Measurements from ENCODE around the gene FREM2. TPM values are rescaled to one million over a fixed set of nuclear protein-coding genes. Genes with fewer than 3 reads are reported as not detected.
A peak's percentile ranks its signal among the peaks of the same experiment; 100 is the strongest.

FREM2 gene
- total and polyA plus RNA-seq, 4 donors, result 1.6 to 58.3 (median 9.4) TPM

DNA sequence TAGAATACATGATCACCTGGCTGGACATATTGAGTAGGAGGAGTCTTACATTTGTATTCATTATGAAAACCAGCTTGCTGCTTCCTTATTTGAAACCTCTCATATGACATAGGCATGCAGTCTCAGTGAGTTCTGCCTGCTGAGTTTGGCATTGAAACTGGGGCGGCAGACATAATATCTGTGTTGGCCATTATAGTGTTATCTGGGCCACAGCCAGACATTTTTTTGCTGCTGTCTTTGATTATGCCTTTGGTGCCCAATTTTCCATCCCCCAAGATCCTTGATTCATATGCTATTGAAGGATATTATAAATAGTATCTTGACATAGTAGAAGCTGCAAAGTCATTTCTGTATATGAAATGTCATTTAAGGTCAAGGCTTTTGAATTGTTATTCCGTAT, 15.8 kb downstream of the FREM2 start:
- H3K27ac ChIP-seq (ENCODE audit: low read depth in 1 of 2, low read length in 1 of 2), result no peak overlapping the region
- DNase-seq, result peak in 1 of 3 donors; percentile 16
- H3K9me3 ChIP-seq (ENCODE audit: control insufficient read depth in 4 of 4, insufficient read depth in 3 of 4, low read length in 3 of 4), result no peaks in the 10 kb centered on the region
- H3K36me3 ChIP-seq (ENCODE audit: control insufficient read depth in 4 of 4, insufficient read depth in 4 of 4, low read length in 4 of 4), result no peaks in the 10 kb centered on the region
- TF ChIP-seq, protein P1, sequence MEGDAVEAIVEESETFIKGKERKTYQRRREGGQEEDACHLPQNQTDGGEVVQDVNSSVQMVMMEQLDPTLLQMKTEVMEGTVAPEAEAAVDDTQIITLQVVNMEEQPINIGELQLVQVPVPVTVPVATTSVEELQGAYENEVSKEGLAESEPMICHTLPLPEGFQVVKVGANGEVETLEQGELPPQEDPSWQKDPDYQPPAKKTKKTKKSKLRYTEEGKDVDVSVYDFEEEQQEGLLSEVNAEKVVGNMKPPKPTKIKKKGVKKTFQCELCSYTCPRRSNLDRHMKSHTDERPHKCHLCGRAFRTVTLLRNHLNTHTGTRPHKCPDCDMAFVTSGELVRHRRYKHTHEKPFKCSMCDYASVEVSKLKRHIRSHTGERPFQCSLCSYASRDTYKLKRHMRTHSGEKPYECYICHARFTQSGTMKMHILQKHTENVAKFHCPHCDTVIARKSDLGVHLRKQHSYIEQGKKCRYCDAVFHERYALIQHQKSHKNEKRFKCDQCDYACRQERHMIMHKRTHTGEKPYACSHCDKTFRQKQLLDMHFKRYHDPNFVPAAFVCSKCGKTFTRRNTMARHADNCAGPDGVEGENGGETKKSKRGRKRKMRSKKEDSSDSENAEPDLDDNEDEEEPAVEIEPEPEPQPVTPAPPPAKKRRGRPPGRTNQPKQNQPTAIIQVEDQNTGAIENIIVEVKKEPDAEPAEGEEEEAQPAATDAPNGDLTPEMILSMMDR (IDR thresholded peaks at IDR 0.05; ENCODE audit: control extremely low read depth, extremely low read depth), result no peak
- H3K27me3 ChIP-seq (ENCODE audit: control insufficient read depth in 3 of 3, insufficient read depth in 3 of 3, low read length in 2 of 3), result no peaks in the 10 kb centered on the region
- no peak for ATAC-seq (ENCODE audit: insufficient read depth, low FRiP score)
- H3K4me1 ChIP-seq (ENCODE audit: control insufficient read depth in 5 of 5, insufficient read depth in 5 of 5, low read length in 5 of 5), result peaks cover 0 to 9% (median 4%) of the 10 kb centered on the region in 5 donors
- H3K9ac ChIP-seq (ENCODE audit: insufficient read depth in 1 of 2, low read length in 2 of 2), result no peak overlapping the region
- 52 to 71% methylated on average over 2 of the region's 2 CpGs for WGBS, 2 donors
- no peak overlapping the region for H3K4me3 ChIP-seq

- Histone ChIP-seq H3K36me3 (ENCODE audit: control insufficient read depth in 4 of 4, insufficient read depth in 4 of 4, low read length in 4 of 4) (no peaks in the 10 kb centered on the region), H3K27me3 (ENCODE audit: control insufficient read depth in 3 of 3, insufficient read depth in 3 of 3, low read length in 2 of 3) (no peaks in the 10 kb centered on the region), H3K4me1 (ENCODE audit: control insufficient read depth in 5 of 5, insufficient read depth in 5 of 5, low read length in 5 of 5) (peaks cover 0 to 9% (median 4%) of the 10 kb centered on the region in 5 donors), H3K9ac (ENCODE audit: insufficient read depth in 1 of 2, low read length in 2 of 2) (no peak overlapping the region), H3K4me3 (no peak overlapping the region), H3K27ac (ENCODE audit: low read depth in 1 of 2, low read length in 1 of 2) (no peak overlapping the region), H3K9me3 (ENCODE audit: control insufficient read depth in 4 of 4, insufficient read depth in 3 of 4, low read length in 3 of 4) (no peaks in the 10 kb centered on the region)
- 89 to 90% methylated on average over 1 of the region's 1 CpG for WGBS, 2 donors
- DNase-seq (no peak), ATAC-seq (ENCODE audit: insufficient read depth, low FRiP score) (no peak)
- TF ChIP-seq, protein P1 (IDR thresholded peaks at IDR 0.05; ENCODE audit: control extremely low read depth, extremely low read depth), result no peak
Observed at GRCh38 chr13:38703255-38703654, 16.4 kb downstream of the FREM2 start.

DNA sequence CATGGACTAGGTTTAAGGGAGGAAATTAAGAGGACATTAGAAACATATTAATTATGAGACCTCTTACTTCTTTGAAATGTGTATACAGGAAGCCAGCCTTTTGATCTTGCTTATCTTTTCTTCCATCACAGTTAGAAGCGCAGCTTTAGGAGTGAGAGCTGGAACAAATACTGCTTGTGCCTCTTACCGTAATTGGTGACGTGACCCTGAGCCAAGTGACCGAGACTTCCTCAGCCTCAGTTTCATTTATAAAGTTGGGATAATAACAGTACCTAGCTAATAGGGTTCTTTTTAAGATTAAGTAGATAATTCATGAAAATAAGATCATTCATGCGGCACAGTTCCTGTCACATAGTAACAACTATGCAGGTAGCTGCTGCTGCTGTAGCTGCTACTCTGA, 18.5 kb downstream of the FREM2 start:
- DNase-seq, result peak in 1 of 3 donors; percentile 28
- no peaks in the 10 kb centered on the region for H3K27me3 ChIP-seq (ENCODE audit: control insufficient read depth in 3 of 3, insufficient read depth in 3 of 3, low read length in 2 of 3)
- H3K27ac ChIP-seq (ENCODE audit: low read depth in 1 of 2, low read length in 1 of 2), result no peak overlapping the region
- TF ChIP-seq, protein P1 (IDR thresholded peaks at IDR 0.05; ENCODE audit: control extremely low read depth, extremely low read depth), result no peak
- H3K9ac ChIP-seq (ENCODE audit: insufficient read depth in 1 of 2, low read length in 2 of 2), result no peak overlapping the region
- no peak overlapping the region for H3K4me3 ChIP-seq
- no peak for ATAC-seq (ENCODE audit: insufficient read depth, low FRiP score)
- no peaks in the 10 kb centered on the region for H3K36me3 ChIP-seq (ENCODE audit: control insufficient read depth in 4 of 4, insufficient read depth in 4 of 4, low read length in 4 of 4)
- 42 to 66% methylated on average over 5 of the region's 5 CpGs for WGBS, 2 donors
- no peaks in the 10 kb centered on the region for H3K9me3 ChIP-seq (ENCODE audit: control insufficient read depth in 4 of 4, insufficient read depth in 3 of 4, low read length in 3 of 4)
- peaks cover 0 to 9% (median 4%) of the 10 kb centered on the region in 5 donors for H3K4me1 ChIP-seq (ENCODE audit: control insufficient read depth in 5 of 5, insufficient read depth in 5 of 5, low read length in 5 of 5)

- no peak overlapping the region for H3K27ac ChIP-seq (ENCODE audit: low read depth in 1 of 2, low read length in 1 of 2)
- H3K27me3 ChIP-seq (ENCODE audit: control insufficient read depth in 3 of 3, insufficient read depth in 3 of 3, low read length in 2 of 3), result no peaks in the 10 kb centered on the region
- ATAC-seq (ENCODE audit: insufficient read depth, low FRiP score), result no peak
- no peak overlapping the region for H3K4me3 ChIP-seq
- WGBS, 2 donors, result 62 to 66% methylated on average over 3 of the region's 3 CpGs
- peak in 2 of 3 donors; percentile 60 to 82 for DNase-seq
- TF ChIP-seq, protein P1 (IDR thresholded peaks at IDR 0.05; ENCODE audit: control extremely low read depth, extremely low read depth), result no peak
- no peak overlapping the region for H3K9ac ChIP-seq (ENCODE audit: insufficient read depth in 1 of 2, low read length in 2 of 2)
- no peaks in the 10 kb centered on the region for H3K9me3 ChIP-seq (ENCODE audit: control insufficient read depth in 4 of 4, insufficient read depth in 3 of 4, low read length in 3 of 4)
- peaks cover 0 to 9% (median 3%) of the 10 kb centered on the region in 5 donors for H3K4me1 ChIP-seq (ENCODE audit: control insufficient read depth in 5 of 5, insufficient read depth in 5 of 5, low read length in 5 of 5)
- H3K36me3 ChIP-seq (ENCODE audit: control insufficient read depth in 4 of 4, insufficient read depth in 4 of 4, low read length in 4 of 4), result no peaks in the 10 kb centered on the region
Observed at GRCh38 chr13:38707460-38707859, 20.6 kb downstream of the FREM2 start.
